ENCODE data around the gene CCDC81. TPM values are rescaled to one million over a fixed set of nuclear protein-coding genes. Genes with fewer than 3 reads are reported as not detected.

Gene CCDC81
- polyA plus RNA-seq, 3 donors, result 0.11 to 0.31 (median 0.24) TPM

DNA sequence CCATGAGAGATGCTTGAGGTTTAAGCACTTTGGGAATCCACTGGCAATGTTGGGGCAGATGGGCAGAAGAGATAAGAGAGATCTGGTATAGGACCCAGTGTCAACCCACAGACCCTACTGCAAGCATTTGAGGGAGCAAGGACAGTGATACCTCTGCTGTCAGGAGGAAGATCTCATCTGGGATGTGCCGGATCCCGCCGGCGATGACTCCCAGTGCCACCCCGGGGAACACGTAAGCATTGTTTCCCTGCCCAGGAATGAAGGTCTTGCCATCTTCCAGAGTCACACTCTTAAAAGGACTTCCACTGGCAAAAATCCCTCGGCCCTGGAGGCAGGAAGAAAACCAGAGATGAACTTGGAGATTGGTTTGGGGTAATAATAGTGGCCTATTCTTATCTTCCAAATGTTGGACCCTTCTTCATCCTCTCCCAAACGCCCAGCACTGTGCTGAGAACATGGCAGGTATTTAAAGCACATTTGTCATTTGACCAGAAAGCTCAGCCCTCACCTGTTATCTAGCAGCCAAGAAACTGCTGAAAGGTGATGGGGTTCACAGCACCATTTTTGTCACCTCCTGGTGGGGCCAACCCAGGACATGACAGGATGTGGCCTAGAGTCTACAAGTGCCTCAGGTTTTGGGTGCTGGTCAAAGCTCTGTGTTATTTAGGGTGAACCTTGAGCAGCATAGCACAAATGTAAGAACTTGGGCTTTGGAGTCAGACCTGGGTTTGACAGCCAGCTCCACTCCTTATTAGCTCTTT is 71.7 kb downstream of the CCDC81 start:
- H3K27me3 ChIP-seq (ENCODE audit: control insufficient read depth in 2 of 2, insufficient read depth in 2 of 2, low read length in 2 of 2), result no peaks in the 10 kb centered on the region
- H4K20me1 ChIP-seq (ENCODE audit: insufficient read depth, low read length), result no peaks in the 10 kb centered on the region
- H3K9ac ChIP-seq (ENCODE audit: insufficient read depth, low read length, poor library complexity, severe bottlenecking), result no peak overlapping the region
- Mint-ChIP-seq H3K9me3 (peaks cover 0 to 1% (median 0%) of the 10 kb centered on the region in 7 donors), H3K4me3 (no peak overlapping the region), H3K27me3 (ENCODE audit: low read depth in 3 of 3) (peaks cover 0 to 2% (median 0%) of the 10 kb centered on the region in 3 donors), H3K27ac (peak overlapping the region in 1 of 7 donors; percentile 20), H3K36me3 (no peaks in the 10 kb centered on the region), H3K4me1 (no peaks in the 10 kb centered on the region)
- H3K9me3 ChIP-seq (replicated peaks in 1 of 2; ENCODE audit: control insufficient read depth in 1 of 2, insufficient read depth in 1 of 2, low read length in 2 of 2), result no peaks in the 10 kb centered on the region
- no peaks in the 10 kb centered on the region for H3K4me1 ChIP-seq (ENCODE audit: control insufficient read depth in 1 of 2, insufficient read depth in 2 of 2, low read length in 2 of 2)
- TF ChIP-seq CTCF (IDR thresholded peaks at IDR 0.05), result no peak
- H3K4me3 ChIP-seq (replicated peaks in 1 of 3; ENCODE audit: low read depth in 2 of 3, low read length in 3 of 3), result no peak overlapping the region
- no peak for DNase-seq
- intact Hi-C loops (cut with micrococcal nuclease), result no loop called here
- no peaks in the 10 kb centered on the region for H3K79me2 ChIP-seq (ENCODE audit: insufficient read depth, low read length)
- H3K4me2 ChIP-seq (replicated peaks; ENCODE audit: extremely low read depth, low read length, poor library complexity, severe bottlenecking), result no peak overlapping the region
- no peaks in the 10 kb centered on the region for H3K36me3 ChIP-seq (replicated peaks in 1 of 2; ENCODE audit: control insufficient read depth in 1 of 2, insufficient read depth in 2 of 2, low read length in 2 of 2)
- no peak overlapping the region for H3K27ac ChIP-seq (ENCODE audit: low read depth in 1 of 2, low read length in 2 of 2)
- 98% methylated on average over 5 of the region's 8 CpGs for WGBS (ENCODE audit: insufficient coverage)
- H2AFZ ChIP-seq (ENCODE audit: insufficient read depth, low read depth, low read length, poor library complexity, severe bottlenecking), result no peak overlapping the region

GRCh38 chr11:86446924-86447285 is 72.2 kb downstream of the CCDC81 start:
- H3K27me3 Mint-ChIP-seq (ENCODE audit: low read depth in 3 of 3), result peaks cover 0 to 2% (median 0%) of the 10 kb centered on the region in 3 donors
- Histone ChIP-seq H3K9me3 (replicated peaks in 1 of 2; ENCODE audit: control insufficient read depth in 1 of 2, insufficient read depth in 1 of 2, low read length in 2 of 2) (no peaks in the 10 kb centered on the region), H3K27me3 (ENCODE audit: control insufficient read depth in 2 of 2, insufficient read depth in 2 of 2, low read length in 2 of 2) (no peaks in the 10 kb centered on the region), H3K4me1 (ENCODE audit: control insufficient read depth in 1 of 2, insufficient read depth in 2 of 2, low read length in 2 of 2) (no peaks in the 10 kb centered on the region), H2AFZ (ENCODE audit: insufficient read depth, low read depth, low read length, poor library complexity, severe bottlenecking) (no peak overlapping the region), H3K9ac (ENCODE audit: insufficient read depth, low read length, poor library complexity, severe bottlenecking) (no peak overlapping the region), H3K79me2 (ENCODE audit: insufficient read depth, low read length) (no peaks in the 10 kb centered on the region), H3K4me3 (replicated peaks in 1 of 3; ENCODE audit: low read depth in 2 of 3, low read length in 3 of 3) (no peak overlapping the region), H3K4me2 (replicated peaks; ENCODE audit: extremely low read depth, low read length, poor library complexity, severe bottlenecking) (no peak overlapping the region), H4K20me1 (ENCODE audit: insufficient read depth, low read length) (no peaks in the 10 kb centered on the region), H3K36me3 (replicated peaks in 1 of 2; ENCODE audit: control insufficient read depth in 1 of 2, insufficient read depth in 2 of 2, low read length in 2 of 2) (no peaks in the 10 kb centered on the region), H3K27ac (ENCODE audit: low read depth in 1 of 2, low read length in 2 of 2) (no peak overlapping the region)
- H3K4me1 Mint-ChIP-seq, result no peaks in the 10 kb centered on the region
- no peak overlapping the region for H3K27ac Mint-ChIP-seq
- peaks cover 0 to 1% (median 0%) of the 10 kb centered on the region in 7 donors for H3K9me3 Mint-ChIP-seq
- intact Hi-C loops (cut with micrococcal nuclease), result no loop called here
- 100% methylated on average over 7 of the region's 12 CpGs for WGBS (ENCODE audit: insufficient coverage)
- H3K36me3 Mint-ChIP-seq, result no peaks in the 10 kb centered on the region
- TF ChIP-seq CTCF (IDR thresholded peaks at IDR 0.05), result no peak
- no peak overlapping the region for H3K4me3 Mint-ChIP-seq
- DNase-seq, result no peak
